ENCODE results near the gene PRRC2C.

GRCh38 chr1:171500803-171501202 lies 15.5 kb downstream of the PRRC2C start:
- no peak for TF ChIP-seq CTCF (IDR thresholded peaks at IDR 0.05)
- TF ChIP-seq POLR2A (IDR thresholded peaks at IDR 0.05) = no peak

Measured in testis (tissue), 2 donors.